ENCODE results near the gene PRG2.

Gene PRG2

GRCh38 chr11:57392763-57393105 lies 2.3 kb upstream of the PRG2 start:
- TF ChIP-seq ZFP3 (CRISPR knock-in tag; IDR thresholded peaks at IDR 0.05) (no peak), POU6F1 (CRISPR knock-in tag; IDR thresholded peaks at IDR 0.05; ENCODE audit: borderline replicate concordance, low read depth) (no peak), SNAI2 (CRISPR knock-in tag; IDR thresholded peaks at IDR 0.05) (no peak), TOX (CRISPR knock-in tag; IDR thresholded peaks at IDR 0.05; ENCODE audit: borderline replicate concordance) (no peak), CSRNP3 (CRISPR knock-in tag; IDR thresholded peaks at IDR 0.05) (no peak), OSR1 (CRISPR knock-in tag; IDR thresholded peaks at IDR 0.05) (no peak), PPARA (CRISPR knock-in tag; IDR thresholded peaks at IDR 0.05; ENCODE audit: borderline replicate concordance) (no peak), ZC3H10 (CRISPR knock-in tag; IDR thresholded peaks at IDR 0.05) (no peak), PATZ1 (CRISPR knock-in tag; IDR thresholded peaks at IDR 0.05; ENCODE audit: borderline replicate concordance) (no peak), ARNTL (CRISPR knock-in tag; IDR thresholded peaks at IDR 0.05; ENCODE audit: borderline replicate concordance, low read depth) (no peak)
- no peak for ATAC-seq

- ATAC-seq = no peak
- TF ChIP-seq RARB (CRISPR knock-in tag; IDR thresholded peaks at IDR 0.05) (no peak), TCF4 (CRISPR knock-in tag; IDR thresholded peaks at IDR 0.05; ENCODE audit: borderline replicate concordance) (peak; percentile 15; the same call in 1 of the 2 replicates)
Observed at GRCh38 chr11:57392066-57392762, 1.8 kb upstream of the PRG2 start.

GRCh38 chr11:57391539-57391938 lies 1.1 kb upstream of the PRG2 start:
- ATAC-seq = no peak
- no peak for TF ChIP-seq BACH2 (CRISPR knock-in tag; IDR thresholded peaks at IDR 0.05; ENCODE audit: borderline replicate concordance)
- TF ChIP-seq SNAI2 (CRISPR knock-in tag; IDR thresholded peaks at IDR 0.05) = no peak
- no peak for TF ChIP-seq ZFP3 (CRISPR knock-in tag; IDR thresholded peaks at IDR 0.05)
- no peak for TF ChIP-seq RARB (CRISPR knock-in tag; IDR thresholded peaks at IDR 0.05)
- no peak for TF ChIP-seq ISL1 (CRISPR knock-in tag; IDR thresholded peaks at IDR 0.05)
- TF ChIP-seq CSRNP3 (CRISPR knock-in tag; IDR thresholded peaks at IDR 0.05) = no peak
- no peak for TF ChIP-seq ESRRG (CRISPR knock-in tag; IDR thresholded peaks at IDR 0.05)
- TF ChIP-seq ZNF565 (CRISPR knock-in tag; conservative IDR thresholded peaks at IDR 0.05; ENCODE audit: low read depth) = no peak

GRCh38 chr11:57391111-57391510 lies 661 bp upstream of the PRG2 start:
- TF ChIP-seq ESRRG (CRISPR knock-in tag; IDR thresholded peaks at IDR 0.05) = no peak
- no peak for TF ChIP-seq CSDC2 (CRISPR knock-in tag; IDR thresholded peaks at IDR 0.05)
- TF ChIP-seq ZNF70 (CRISPR knock-in tag; IDR thresholded peaks at IDR 0.05) = no peak
- no peak for ATAC-seq

GRCh38 chr11:57387289-57388030 lies 3.0 kb downstream of the PRG2 start:
- ATAC-seq = no peak
- TF ChIP-seq ZFP30 (CRISPR knock-in tag; IDR thresholded peaks at IDR 0.05) = no peak
- no peak for TF ChIP-seq ZFP3 (CRISPR knock-in tag; IDR thresholded peaks at IDR 0.05)
- TF ChIP-seq GLIS3 (CRISPR knock-in tag; IDR thresholded peaks at IDR 0.05) = no peak
- TF ChIP-seq TOX (CRISPR knock-in tag; IDR thresholded peaks at IDR 0.05; ENCODE audit: borderline replicate concordance) = no peak
- no peak for TF ChIP-seq CREB5 (CRISPR knock-in tag; IDR thresholded peaks at IDR 0.05; ENCODE audit: low read depth)
- no peak for TF ChIP-seq PATZ1 (CRISPR knock-in tag; IDR thresholded peaks at IDR 0.05; ENCODE audit: borderline replicate concordance)
- TF ChIP-seq OSR1 (CRISPR knock-in tag; IDR thresholded peaks at IDR 0.05) = no peak
- no peak for TF ChIP-seq BACH2 (CRISPR knock-in tag; IDR thresholded peaks at IDR 0.05; ENCODE audit: borderline replicate concordance)
- no peak for TF ChIP-seq ZNF565 (CRISPR knock-in tag; conservative IDR thresholded peaks at IDR 0.05; ENCODE audit: low read depth)
- no peak for TF ChIP-seq CSRNP3 (CRISPR knock-in tag; IDR thresholded peaks at IDR 0.05)
- no peak for TF ChIP-seq CSDC2 (CRISPR knock-in tag; IDR thresholded peaks at IDR 0.05)
- no peak for TF ChIP-seq ZNF70 (CRISPR knock-in tag; IDR thresholded peaks at IDR 0.05)
- TF ChIP-seq TCF4 (CRISPR knock-in tag; IDR thresholded peaks at IDR 0.05; ENCODE audit: borderline replicate concordance) = no peak
